HG03135 (cell line): ENCODE results near the gene CTSF.
"Not testable (repeated sequence)": the region's sequence is repeated elsewhere in the genome, so short reads cannot be mapped to it uniquely, and the experiment has no call there.

ENCODE experiments used
- ATAC-seq: cut with Tn5 transposase; IDR thresholded peaks from one replicate; pipeline ENCODE4 v1.9.1; 2021; ENCODE audit warnings: mild to moderate bottlenecking, moderate library complexity; ENCODE audit not compliant: unreplicated experiment

Gene CTSF

GRCh38 chr11:66559866-66560676, 8.3 kb downstream of the CTSF start:
- ATAC-seq = no peak

- ATAC-seq = no peak
Observed at GRCh38 chr11:66559142-66559865, 9.1 kb downstream of the CTSF start.

- ATAC-seq = no peak
Observed at GRCh38 chr11:66557733-66558326, 10.6 kb downstream of the CTSF start.

- ATAC-seq = no peak
Observed at GRCh38 chr11:66556086-66556485, 12.3 kb downstream of the CTSF start.

GRCh38 chr11:66555416-66555815, 13.0 kb downstream of the CTSF start:
- no peak for ATAC-seq

GRCh38 chr11:66554602-66555001, 13.8 kb downstream of the CTSF start:
- no peak for ATAC-seq

GRCh38 chr11:66550887-66551286, 17.5 kb downstream of the CTSF start:
- no peak for ATAC-seq

GRCh38 chr11:66549696-66550095, 18.7 kb downstream of the CTSF start:
- no peak for ATAC-seq

GRCh38 chr11:66548774-66549630, 19.4 kb downstream of the CTSF start:
- no peak for ATAC-seq

GRCh38 chr11:66548041-66548440, 20.4 kb downstream of the CTSF start:
- ATAC-seq = no peak

- no peak for ATAC-seq
Observed at GRCh38 chr11:66547662-66548009, 20.8 kb downstream of the CTSF start.

- no peak for ATAC-seq
Observed at GRCh38 chr11:66546966-66547661, 21.3 kb downstream of the CTSF start.

GRCh38 chr11:66546368-66546965, 21.9 kb downstream of the CTSF start, which contains the start of gene ACTN3:
Gene ACTN3, plus strand, starts transcription at chr11:66546903. Its CDS starts 35 bp downstream, at chr11:66546938.
- ATAC-seq = no peak

GRCh38 chr11:66545701-66546367, 22.6 kb downstream of the CTSF start, which contains the start of gene ZDHHC24:
Gene ZDHHC24, minus strand, starts transcription at chr11:66546048. Its CDS starts 45 bp downstream, at chr11:66546003.
- ATAC-seq = peak; percentile 75

- not testable (repeated sequence) for ATAC-seq
Observed at GRCh38 chr11:66544952-66545351, 23.5 kb downstream of the CTSF start.

- no peak for ATAC-seq
Observed at GRCh38 chr11:66543263-66544107, 24.9 kb downstream of the CTSF start.

GRCh38 chr11:66542362-66542761, 26.0 kb downstream of the CTSF start:
- no peak for ATAC-seq

- ATAC-seq = no peak
Observed at GRCh38 chr11:66541892-66542291, 26.5 kb downstream of the CTSF start.
